Stimulated activated naive B cell treated with anti-CD40 and anti-IgM and Interleukin-4, amounts not matched to agents 10 μg/mL and 1 μg/mL and 100 μg/mL, for 72 hours (primary cell): ENCODE measurements around the gene MS4A4E.
A peak's percentile ranks its signal among the peaks of the same experiment; 100 is the strongest.

ENCODE experiments used
- ATAC-seq, 2 donors: fragments of 150-1000 bp; cut with Tn5 transposase; replicated peaks; 2 replicates each; pipeline ENCODE4 v1.10.0; 2021; ENCODE audit warnings: moderate library complexity in 1 of 2
- DNase-seq: peaks from one replicate; pipeline ENCODE4 v3.0.0; 2021
- H3K27ac Mint-ChIP-seq: one replicate; pipeline ENCODE4 v1.8.0; 2022; ENCODE audit warnings: mild to moderate bottlenecking, mixed read lengths
- H3K27me3 Mint-ChIP-seq, 2 donors: one replicate each; pipeline ENCODE4 v1.8.0; 2022; ENCODE audit warnings: mixed read lengths in 2 of 2
- H3K36me3 Mint-ChIP-seq, 2 donors: one replicate each; pipeline ENCODE4 v1.8.0; 2022; ENCODE audit warnings: mixed read lengths in 2 of 2, mild to moderate bottlenecking in 1 of 2
- H3K4me1 Mint-ChIP-seq, 2 donors: one replicate each; pipeline ENCODE4 v1.8.0; 2022; ENCODE audit warnings: mixed read lengths in 2 of 2, mild to moderate bottlenecking in 1 of 2
- H3K4me3 Mint-ChIP-seq, 2 donors: one replicate each; pipeline ENCODE4 v1.8.0; 2022; ENCODE audit warnings: mild to moderate bottlenecking in 2 of 2, mixed read lengths in 2 of 2, moderate library complexity in 1 of 2
- H3K9me3 Mint-ChIP-seq, 2 donors: one replicate each; pipeline ENCODE4 v1.8.0; 2022; ENCODE audit warnings: mixed read lengths in 2 of 2, mild to moderate bottlenecking in 1 of 2

The MS4A4E gene

GRCh38 chr11:60252213-60253108 is 9.5 kb upstream of the MS4A4E start:
- Mint-ChIP-seq H3K27ac (peak overlapping the region; percentile 2), H3K4me3 (peak overlapping the region; percentile 4 to 40), H3K4me1 (peaks cover 20 to 26% of the 10 kb centered on the region in 2 donors), H3K27me3 (peaks cover 6 to 10% of the 10 kb centered on the region in 2 donors), H3K36me3 (peaks cover 14 to 16% of the 10 kb centered on the region in 2 donors), H3K9me3 (peaks cover 12 to 16% of the 10 kb centered on the region in 2 donors)
- no peak for DNase-seq
- ATAC-seq, result peak; percentile 96

- ATAC-seq (peak; percentile 52 to 54), DNase-seq (peak; percentile 30)
- Mint-ChIP-seq H3K27me3 (peaks cover 6 to 10% of the 10 kb centered on the region in 2 donors), H3K9me3 (peaks cover 12 to 16% of the 10 kb centered on the region in 2 donors), H3K36me3 (peaks cover 14 to 16% of the 10 kb centered on the region in 2 donors), H3K4me1 (peaks cover 20 to 26% of the 10 kb centered on the region in 2 donors), H3K27ac (peak overlapping the region; percentile 2), H3K4me3 (no peak overlapping the region)
These were observed 8.7 kb upstream of the MS4A4E start for GRCh38 chr11:60251485-60252212.

GRCh38 chr11:60241786-60242185 is 1.2 kb downstream of the MS4A4E start:
- no peak for ATAC-seq

GRCh38 chr11:60240662-60241061 is 2.3 kb downstream of the MS4A4E start:
- Mint-ChIP-seq H3K27ac (no peak overlapping the region), H3K4me1 (peaks cover 11 to 21% of the 10 kb centered on the region in 2 donors), H3K4me3 (no peak overlapping the region), H3K9me3 (no peaks in the 10 kb centered on the region), H3K27me3 (peaks cover 8 to 15% of the 10 kb centered on the region in 2 donors), H3K36me3 (no peaks in the 10 kb centered on the region)
- ATAC-seq, result no peak
- no peak for DNase-seq

More at GRCh38 chr11:60241786-60242185, 1.2 kb downstream of the MS4A4E start:
- DNase-seq, result no peak
- peaks cover 8 to 14% of the 10 kb centered on the region in 2 donors for H3K27me3 Mint-ChIP-seq
- no peak overlapping the region for H3K27ac Mint-ChIP-seq
- no peaks in the 10 kb centered on the region for H3K9me3 Mint-ChIP-seq
- H3K4me1 Mint-ChIP-seq, result peaks cover 11 to 21% of the 10 kb centered on the region in 2 donors
- H3K36me3 Mint-ChIP-seq, result no peaks in the 10 kb centered on the region
- no peak overlapping the region for H3K4me3 Mint-ChIP-seq

- Mint-ChIP-seq H3K9me3 (no peaks in the 10 kb centered on the region), H3K27ac (no peak overlapping the region), H3K4me3 (no peak overlapping the region), H3K4me1 (peaks cover 5 to 13% of the 10 kb centered on the region in 2 donors), H3K36me3 (no peaks in the 10 kb centered on the region), H3K27me3 (peaks cover 8 to 9% of the 10 kb centered on the region in 2 donors)
- DNase-seq (no peak), ATAC-seq (no peak)
These were observed 7.6 kb downstream of the MS4A4E start for GRCh38 chr11:60235321-60235720.

- DNase-seq, result no peak
- H3K9me3 Mint-ChIP-seq, result no peaks in the 10 kb centered on the region
- H3K27ac Mint-ChIP-seq, result no peak overlapping the region
- H3K36me3 Mint-ChIP-seq, result no peaks in the 10 kb centered on the region
- ATAC-seq, result no peak
- H3K4me1 Mint-ChIP-seq, result peaks cover 0 to 13% of the 10 kb centered on the region in 2 donors
- H3K4me3 Mint-ChIP-seq, result no peak overlapping the region
- H3K27me3 Mint-ChIP-seq, result no peaks in the 10 kb centered on the region
These were observed 12.3 kb downstream of the MS4A4E start for GRCh38 chr11:60230681-60231080.

GRCh38 chr11:60222141-60222540 is 20.8 kb downstream of the MS4A4E start:
- H3K4me1 Mint-ChIP-seq, result peaks cover 5% of the 10 kb centered on the region in 2 donors
- H3K27me3 Mint-ChIP-seq, result peaks cover 0 to 5% of the 10 kb centered on the region in 2 donors
- no peak overlapping the region for H3K4me3 Mint-ChIP-seq
- ATAC-seq, result no peak
- H3K36me3 Mint-ChIP-seq, result peaks cover 0 to 3% of the 10 kb centered on the region in 2 donors
- DNase-seq, result no peak
- peaks cover 0 to 4% of the 10 kb centered on the region in 2 donors for H3K9me3 Mint-ChIP-seq
- no peak overlapping the region for H3K27ac Mint-ChIP-seq

GRCh38 chr11:60221692-60222091 is 21.2 kb downstream of the MS4A4E start:
- DNase-seq, result no peak
- H3K4me3 Mint-ChIP-seq, result no peak overlapping the region
- H3K4me1 Mint-ChIP-seq, result peaks cover 5% of the 10 kb centered on the region in 2 donors
- no peak overlapping the region for H3K27ac Mint-ChIP-seq
- peaks cover 0 to 5% of the 10 kb centered on the region in 2 donors for H3K27me3 Mint-ChIP-seq
- peaks cover 0 to 4% of the 10 kb centered on the region in 2 donors for H3K9me3 Mint-ChIP-seq
- peaks cover 0 to 3% of the 10 kb centered on the region in 2 donors for H3K36me3 Mint-ChIP-seq
- no peak for ATAC-seq

- peak overlapping the region; percentile 4 for H3K27ac Mint-ChIP-seq
- peaks cover 0 to 4% of the 10 kb centered on the region in 2 donors for H3K9me3 Mint-ChIP-seq
- peaks cover 0 to 3% of the 10 kb centered on the region in 2 donors for H3K36me3 Mint-ChIP-seq
- no peak overlapping the region for H3K4me3 Mint-ChIP-seq
- peaks cover 0 to 5% of the 10 kb centered on the region in 2 donors for H3K27me3 Mint-ChIP-seq
- no peak for ATAC-seq
- H3K4me1 Mint-ChIP-seq, result peaks cover 5% of the 10 kb centered on the region in 2 donors
- DNase-seq, result no peak
These were observed 21.8 kb downstream of the MS4A4E start for GRCh38 chr11:60221181-60221580.

GRCh38 chr11:60214386-60214785 is 28.6 kb downstream of the MS4A4E start:
- DNase-seq (no peak), ATAC-seq (no peak)
- H3K4me1 Mint-ChIP-seq, result peaks cover 3 to 6% of the 10 kb centered on the region in 2 donors
- H3K9me3 Mint-ChIP-seq, result no peaks in the 10 kb centered on the region
- H3K36me3 Mint-ChIP-seq, result no peaks in the 10 kb centered on the region
- no peak overlapping the region for H3K27ac Mint-ChIP-seq
- no peak overlapping the region for H3K4me3 Mint-ChIP-seq
- peaks cover 4 to 6% of the 10 kb centered on the region in 2 donors for H3K27me3 Mint-ChIP-seq

GRCh38 chr11:60211206-60211605 is 31.7 kb downstream of the MS4A4E start:
- peak; percentile 30 to 31 for ATAC-seq
- Mint-ChIP-seq H3K27me3 (peaks cover 4 to 6% of the 10 kb centered on the region in 2 donors), H3K27ac (no peak overlapping the region), H3K36me3 (no peaks in the 10 kb centered on the region), H3K4me1 (peaks cover 16 to 24% of the 10 kb centered on the region in 2 donors), H3K4me3 (peak overlapping the region; percentile 3 to 51), H3K9me3 (no peaks in the 10 kb centered on the region)
- DNase-seq, result no peak

GRCh38 chr11:60209977-60210376 is 33.0 kb downstream of the MS4A4E start:
- DNase-seq, result no peak
- Mint-ChIP-seq H3K4me3 (no peak overlapping the region), H3K36me3 (no peaks in the 10 kb centered on the region), H3K4me1 (peaks cover 25 to 36% of the 10 kb centered on the region in 2 donors), H3K9me3 (no peaks in the 10 kb centered on the region), H3K27ac (no peak overlapping the region), H3K27me3 (peaks cover 4 to 6% of the 10 kb centered on the region in 2 donors)
- no peak for ATAC-seq

- Mint-ChIP-seq H3K27ac (no peak overlapping the region), H3K36me3 (no peaks in the 10 kb centered on the region), H3K4me3 (no peak overlapping the region), H3K27me3 (peaks cover 4 to 6% of the 10 kb centered on the region in 2 donors), H3K9me3 (peaks cover 0 to 2% of the 10 kb centered on the region in 2 donors), H3K4me1 (peaks cover 31 to 46% of the 10 kb centered on the region in 2 donors)
- ATAC-seq (no peak), DNase-seq (no peak)
These were observed 34.0 kb downstream of the MS4A4E start for GRCh38 chr11:60208951-60209350.

GRCh38 chr11:60208146-60208895 is 34.6 kb downstream of the MS4A4E start:
- H3K27me3 Mint-ChIP-seq, result peaks cover 2 to 4% of the 10 kb centered on the region in 2 donors
- H3K4me1 Mint-ChIP-seq, result peaks cover 31 to 46% of the 10 kb centered on the region in 2 donors
- no peaks in the 10 kb centered on the region for H3K36me3 Mint-ChIP-seq
- H3K27ac Mint-ChIP-seq, result no peak overlapping the region
- no peak overlapping the region for H3K4me3 Mint-ChIP-seq
- DNase-seq (no peak), ATAC-seq (no peak)
- H3K9me3 Mint-ChIP-seq, result peaks cover 0 to 2% of the 10 kb centered on the region in 2 donors
